22Rv1 (cell line): ENCODE results near the gene CD151.

Experiments used
- CTCF ChIP-seq: fragments of 450-650 bp; IDR thresholded peaks from 2 replicates; pipeline ENCODE4 v1.5.1; 2017; ENCODE audit warnings: mild to moderate bottlenecking
- ZFX ChIP-seq: fragments of 450-650 bp; IDR thresholded peaks from 2 replicates; pipeline ENCODE4 v1.6.1; 2017; ENCODE audit warnings: antibody characterized with exemption, borderline replicate concordance

- TF ChIP-seq CTCF = no peak
- no peak for TF ChIP-seq ZFX
Measured at GRCh38 chr11:830295-831117, 2.2 kb upstream of the CD151 start.
